NCI-H2196 treated with DMSO at 0.1 percent for 48 hours (cell line): ENCODE measurements around the gene CDH13.

Experiments
- DNase-seq: peaks from one replicate; lab custom pipeline; 2025; ENCODE audit not compliant: unreplicated experiment; lab: John Stamatoyannopoulos, UW

Gene CDH13

GRCh38 chr16:83840060-83840617, 1213.4 kb downstream of the CDH13 start:
- DNase-seq: no peak

- DNase-seq: no peak
These were observed 1215.5 kb downstream of the CDH13 start for GRCh38 chr16:83842291-83842690.

GRCh38 chr16:83842756-83843507, 1216.2 kb downstream of the CDH13 start:
- no peak for DNase-seq

- DNase-seq: no peak
These were observed 1216.9 kb downstream of the CDH13 start for GRCh38 chr16:83843657-83844056.

GRCh38 chr16:83845263-83845662, 1218.5 kb downstream of the CDH13 start:
- no peak for DNase-seq

GRCh38 chr16:83847371-83848225, 1220.8 kb downstream of the CDH13 start:
- DNase-seq: no peak

- no peak for DNase-seq
These were observed 1222.7 kb downstream of the CDH13 start for GRCh38 chr16:83849421-83849820.
